SJSA1 (cell line): ENCODE results near the gene EMP2. TPM values are rescaled to one million over a fixed set of nuclear protein-coding genes. Genes with fewer than 3 reads are reported as not detected.
"Not testable (repeated sequence)": the region's sequence is repeated elsewhere in the genome, so short reads cannot be mapped to it uniquely, and the experiment has no call there.

Experiments
- DNase-seq, 2 experiments: peaks; one replicate each; pipeline ENCODE4 v3.0.0-alpha.2; 2015 to 2020; ENCODE audit warnings: low spot score in 2 of 2, low read depth in 1 of 2
- H3K27ac ChIP-seq: fragments of 250-450 bp; sonication (Bioruptor Pico); 2 replicates; pipeline ENCODE4 v1.5.1; 2020; ENCODE audit warnings: mild to moderate bottlenecking, moderate library complexity
- H3K27me3 ChIP-seq: fragments of 250-450 bp; sonication (Bioruptor Pico); replicated peaks from 2 replicates; pipeline ENCODE4 v1.5.1; 2020; ENCODE audit warnings: mild to moderate bottlenecking, moderate library complexity
- H3K36me3 ChIP-seq: fragments of 250-450 bp; sonication (Bioruptor Pico); 2 replicates; pipeline ENCODE4 v1.5.1; 2020; ENCODE audit warnings: mild to moderate bottlenecking
- H3K4me1 ChIP-seq: fragments of 250-450 bp; sonication (Bioruptor Pico); replicated peaks from 2 replicates; pipeline ENCODE4 v1.6.1; 2021; ENCODE audit warnings: mild to moderate bottlenecking
- H3K4me3 ChIP-seq: fragments of 250-450 bp; sonication (Bioruptor Pico); 2 replicates; pipeline ENCODE4 v1.5.1; 2020; ENCODE audit warnings: mild to moderate bottlenecking
- H3K9me3 ChIP-seq: fragments of 250-450 bp; sonication (Bioruptor Pico); replicated peaks from 2 replicates; pipeline ENCODE4 v1.5.1; 2020; ENCODE audit warnings: mild to moderate bottlenecking
- total RNA-seq: library from RNA; depleted of rRNA; stranded (reverse); fragments of >200 nt; shearing (Covaris generic); gene quantifications from 2 replicates; pipeline ENCODE4 v1.2.3, GENCODE V29; 2014

The EMP2 gene
- total RNA-seq, 1 experiment from 2014 or later, result 9.8 TPM

GRCh38 chr16:10562361-10562899 is 18.0 kb downstream of the EMP2 start:
- 0 out of 2 replicates have a peak, but pooled peaks cover 2% of the 10 kb centered on the region for H3K9me3 ChIP-seq
- no peak overlapping the region for H3K4me3 ChIP-seq
- H3K4me1 ChIP-seq, result peaks cover 7% of the 10 kb centered on the region
- no peaks in the 10 kb centered on the region for H3K27me3 ChIP-seq
- DNase-seq, result no peak
- H3K27ac ChIP-seq, result no peak overlapping the region
- no peaks in the 10 kb centered on the region for H3K36me3 ChIP-seq

- no peak for DNase-seq
- H3K4me1 ChIP-seq, result peaks cover 7% of the 10 kb centered on the region
- 0 out of 2 replicates have a peak, but pooled peaks cover 2% of the 10 kb centered on the region for H3K9me3 ChIP-seq
- H3K27ac ChIP-seq, result no peak overlapping the region
- no peaks in the 10 kb centered on the region for H3K36me3 ChIP-seq
- no peak overlapping the region for H3K4me3 ChIP-seq
- H3K27me3 ChIP-seq, result no peaks in the 10 kb centered on the region
Observed at GRCh38 chr16:10561425-10561824, 19.0 kb downstream of the EMP2 start.

GRCh38 chr16:10561001-10561400 is 19.4 kb downstream of the EMP2 start:
- DNase-seq, result no peak
- Histone ChIP-seq H3K4me1 (peaks cover 7% of the 10 kb centered on the region), H3K9me3 (0 out of 2 replicates have a peak, but pooled peaks cover 2% of the 10 kb centered on the region), H3K27me3 (no peaks in the 10 kb centered on the region), H3K27ac (no peak overlapping the region), H3K36me3 (no peaks in the 10 kb centered on the region), H3K4me3 (no peak overlapping the region)

- not testable (repeated sequence) for DNase-seq, H3K9me3 ChIP-seq, H3K27ac ChIP-seq, H3K36me3 ChIP-seq, H3K4me1 ChIP-seq, H3K4me3 ChIP-seq, H3K27me3 ChIP-seq
Observed at GRCh38 chr16:10559792-10560191, 20.6 kb downstream of the EMP2 start.

- peaks cover 7% of the 10 kb centered on the region for H3K4me1 ChIP-seq
- no peaks in the 10 kb centered on the region for H3K27me3 ChIP-seq
- no peak overlapping the region for H3K27ac ChIP-seq
- no peak overlapping the region for H3K4me3 ChIP-seq
- H3K9me3 ChIP-seq, result 0 out of 2 replicates have a peak, but pooled peaks cover 2% of the 10 kb centered on the region
- DNase-seq, result peak in 1 of 2 experiments; percentile 11
- H3K36me3 ChIP-seq, result no peaks in the 10 kb centered on the region
Observed at GRCh38 chr16:10558746-10559641, 21.4 kb downstream of the EMP2 start.

GRCh38 chr16:10558305-10558704 is 22.1 kb downstream of the EMP2 start:
- Histone ChIP-seq H3K9me3 (0 out of 2 replicates have a peak, but pooled peaks cover 2% of the 10 kb centered on the region), H3K36me3 (no peaks in the 10 kb centered on the region), H3K27me3 (no peaks in the 10 kb centered on the region), H3K4me1 (peaks cover 7% of the 10 kb centered on the region), H3K27ac (no peak overlapping the region), H3K4me3 (no peak overlapping the region)
- no peak for DNase-seq

- H3K4me1 ChIP-seq, result peaks cover 7% of the 10 kb centered on the region
- DNase-seq, result no peak
- no peaks in the 10 kb centered on the region for H3K27me3 ChIP-seq
- no peak overlapping the region for H3K4me3 ChIP-seq
- H3K36me3 ChIP-seq, result no peaks in the 10 kb centered on the region
- no peak overlapping the region for H3K27ac ChIP-seq
- 0 out of 2 replicates have a peak, but pooled peaks cover 2% of the 10 kb centered on the region for H3K9me3 ChIP-seq
Observed at GRCh38 chr16:10557750-10558149, 22.6 kb downstream of the EMP2 start.

- DNase-seq, result no peak
- H3K27ac ChIP-seq, result no peak overlapping the region
- H3K27me3 ChIP-seq, result no peaks in the 10 kb centered on the region
- H3K36me3 ChIP-seq, result no peaks in the 10 kb centered on the region
- no peaks in the 10 kb centered on the region for H3K9me3 ChIP-seq
- H3K4me1 ChIP-seq, result peaks cover 7% of the 10 kb centered on the region
- H3K4me3 ChIP-seq, result no peak overlapping the region
Observed at GRCh38 chr16:10556236-10556635, 24.2 kb downstream of the EMP2 start.

- Histone ChIP-seq H3K4me3 (no peak overlapping the region), H3K27me3 (no peaks in the 10 kb centered on the region), H3K27ac (no peak overlapping the region), H3K36me3 (no peaks in the 10 kb centered on the region), H3K4me1 (peaks cover 7% of the 10 kb centered on the region), H3K9me3 (no peaks in the 10 kb centered on the region)
- no peak for DNase-seq
Observed at GRCh38 chr16:10554569-10554968, 25.8 kb downstream of the EMP2 start.

- Histone ChIP-seq H3K27ac (no peak overlapping the region), H3K4me3 (no peak overlapping the region), H3K27me3 (no peaks in the 10 kb centered on the region), H3K9me3 (no peaks in the 10 kb centered on the region), H3K36me3 (no peaks in the 10 kb centered on the region), H3K4me1 (no peaks in the 10 kb centered on the region)
- DNase-seq, result no peak
Observed at GRCh38 chr16:10552998-10553491, 27.4 kb downstream of the EMP2 start.

GRCh38 chr16:10552281-10552680 is 28.1 kb downstream of the EMP2 start:
- no peak for DNase-seq
- H3K4me1 ChIP-seq, result no peaks in the 10 kb centered on the region
- no peaks in the 10 kb centered on the region; the same call in 1 of the 2 replicates for H3K36me3 ChIP-seq
- H3K27ac ChIP-seq, result no peak overlapping the region
- H3K9me3 ChIP-seq, result no peaks in the 10 kb centered on the region
- no peaks in the 10 kb centered on the region for H3K27me3 ChIP-seq
- H3K4me3 ChIP-seq, result no peak overlapping the region

GRCh38 chr16:10551881-10552280 is 28.5 kb downstream of the EMP2 start:
- H3K9me3 ChIP-seq, result no peaks in the 10 kb centered on the region
- no peak for DNase-seq
- peaks cover 2% of the 10 kb centered on the region; the same call in 1 of the 2 replicates for H3K36me3 ChIP-seq
- H3K27me3 ChIP-seq, result no peaks in the 10 kb centered on the region
- no peak overlapping the region for H3K4me3 ChIP-seq
- no peaks in the 10 kb centered on the region for H3K4me1 ChIP-seq
- no peak overlapping the region for H3K27ac ChIP-seq

- Histone ChIP-seq H3K27ac (no peak overlapping the region), H3K27me3 (no peaks in the 10 kb centered on the region), H3K36me3 (peaks cover 10% of the 10 kb centered on the region; the same call in 1 of the 2 replicates), H3K4me1 (no peaks in the 10 kb centered on the region), H3K9me3 (no peaks in the 10 kb centered on the region), H3K4me3 (no peak overlapping the region)
- DNase-seq, result no peak
Observed at GRCh38 chr16:10548404-10548803, 32.0 kb downstream of the EMP2 start.

GRCh38 chr16:10547708-10548107 is 32.7 kb downstream of the EMP2 start:
- Histone ChIP-seq H3K27me3 (no peaks in the 10 kb centered on the region), H3K36me3 (peaks cover 10% of the 10 kb centered on the region; the same call in 1 of the 2 replicates), H3K9me3 (no peaks in the 10 kb centered on the region), H3K4me3 (no peak overlapping the region), H3K27ac (no peak overlapping the region), H3K4me1 (no peaks in the 10 kb centered on the region)
- DNase-seq, result no peak
